ENCODE data around the gene NEDD8. TPM values are rescaled to one million over a fixed set of nuclear protein-coding genes. Genes with fewer than 3 reads are reported as not detected.

Gene NEDD8
- polyA plus RNA-seq, 1 donor, result 188 TPM

- DNase-seq (ENCODE audit: low read depth), result no peak
Measured at GRCh38 chr14:24263848-24264247, 31.7 kb upstream of the NEDD8 start.

GRCh38 chr14:24262821-24263733, 30.9 kb upstream of the NEDD8 start, which contains the start of gene TGM1:
TGM1 (minus strand) TSS chr14:24263177; CDS start chr14:24262352, 825 bp downstream.
- DNase-seq (ENCODE audit: low read depth), result no peak

GRCh38 chr14:24261969-24262327, 29.8 kb upstream of the NEDD8 start:
- no peak for DNase-seq (ENCODE audit: low read depth)

GRCh38 chr14:24261256-24261968, 29.2 kb upstream of the NEDD8 start:
- no peak for DNase-seq (ENCODE audit: low read depth)

GRCh38 chr14:24260780-24261157, 28.6 kb upstream of the NEDD8 start:
- no peak for DNase-seq (ENCODE audit: low read depth)

GRCh38 chr14:24260026-24260779, 28.0 kb upstream of the NEDD8 start:
- no peak for DNase-seq (ENCODE audit: low read depth)

- no peak for DNase-seq (ENCODE audit: low read depth)
Measured at GRCh38 chr14:24259282-24260025, 27.3 kb upstream of the NEDD8 start.

GRCh38 chr14:24258548-24259265, 26.5 kb upstream of the NEDD8 start:
- DNase-seq (ENCODE audit: low read depth), result no peak

GRCh38 chr14:24258119-24258518, 26.0 kb upstream of the NEDD8 start:
- DNase-seq (ENCODE audit: low read depth), result no peak

GRCh38 chr14:24256960-24257359, 24.8 kb upstream of the NEDD8 start:
- no peak for DNase-seq (ENCODE audit: low read depth)

- DNase-seq (ENCODE audit: low read depth), result no peak
Measured at GRCh38 chr14:24255931-24256711, 24.0 kb upstream of the NEDD8 start.

GRCh38 chr14:24255438-24255837, 23.3 kb upstream of the NEDD8 start:
- DNase-seq (ENCODE audit: low read depth), result no peak

GRCh38 chr14:24254630-24255392, 22.6 kb upstream of the NEDD8 start:
- DNase-seq (ENCODE audit: low read depth), result no peak

GRCh38 chr14:24253936-24254335, 21.8 kb upstream of the NEDD8 start:
- DNase-seq (ENCODE audit: low read depth), result no peak

- DNase-seq (ENCODE audit: low read depth), result no peak
Measured at GRCh38 chr14:24252289-24253124, 20.3 kb upstream of the NEDD8 start.

GRCh38 chr14:24251880-24252288, 19.7 kb upstream of the NEDD8 start:
- DNase-seq (ENCODE audit: low read depth), result no peak

GRCh38 chr14:24250354-24250753, 18.2 kb upstream of the NEDD8 start:
- no peak for DNase-seq (ENCODE audit: low read depth)

All from forelimb muscle (tissue), 1 donor.